K562 (cell line): ENCODE measurements around the gene ATP9A. TPM values are rescaled to one million over a fixed set of nuclear protein-coding genes. Genes with fewer than 3 reads are reported as not detected.

Experiments
- ATAC-seq: fragments of 200-7000 bp; cut with Tn5 transposase; 3 replicates; pipeline ENCODE4 v1.9.1; 2020; ENCODE audit warnings: moderate library complexity
- BruUV-seq: library from RNA; stranded (reverse); fragments of 400-500 nt; replicated peaks from 2 replicates; lab custom pipeline; 2021; lab: Mats Ljungman, UMichigan
- CTCF ChIA-PET: fragments of 300-600 bp; formaldehyde crosslinking; extraction: SDS; loops from one replicate; lab custom pipeline; 2021; ENCODE audit warnings: low intra/inter-chr PET ratio; lab: Yijun Ruan, JAX
- POLR2A ChIA-PET: fragments of 300-600, 350-650 bp; sonication (Branson Sonifier 250); formaldehyde crosslinking; extraction: SDS; loops from one replicate; lab custom pipeline; 2021; ENCODE audit warnings: antibody characterized with exemption, inconsistent platforms; lab: Yijun Ruan, JAX
- DNase-seq, 4 experiments: peaks; one replicate each; pipeline versions ENCODE4 v3.0.0 to v3.0.0-alpha.2; 2011 to 2018; ENCODE audit warnings: low spot score in 3 of 4, mixed read lengths in 3 of 4; ENCODE audit errors: extremely low read depth in 1 of 4
- FAIRE-seq: peaks from 2 replicates; lab custom pipeline; 2011; peaks lifted over from hg19 to GRCh38; lab: Jason Lieb, UNC
- H2AFZ ChIP-seq: 2 replicates; pipeline ENCODE4 v1.6.0; 2011; ENCODE audit warnings: low read depth, low read length, control low read depth, inconsistent platforms
- H3K27ac ChIP-seq: fragments of 200-600 bp; 3 replicates; pipeline ENCODE4 v1.8.0; 2011; ENCODE audit warnings: low read depth, mild to moderate bottlenecking, control low read depth, inconsistent platforms, low read length, moderate library complexity, mixed read lengths; ENCODE audit errors: extremely low read depth
- H3K27me3 ChIP-seq, 2 experiments: fragments of 300-600 bp in 1 of 2; 2 replicates in 1 of 2; 3 replicates in 1 of 2; pipeline versions ENCODE4 v1.6.0 to v1.8.0; 2011; ENCODE audit warnings: inconsistent platforms in 2 of 2, low read length in 2 of 2, mild to moderate bottlenecking in 1 of 2, mixed read lengths in 1 of 2, moderate library complexity in 1 of 2; ENCODE audit not compliant: control insufficient read depth in 2 of 2, insufficient read depth in 2 of 2
- H3K36me3 ChIP-seq: fragments of 300-600 bp; 3 replicates; pipeline ENCODE4 v1.8.0; 2011; ENCODE audit warnings: mild to moderate bottlenecking, low read length, inconsistent platforms; ENCODE audit not compliant: control insufficient read depth, insufficient read depth
- H3K4me1 ChIP-seq, 2 experiments: fragments of 200-600 bp in 1 of 2; replicated peaks in 1 of 2; 2 replicates in 1 of 2; 3 replicates in 1 of 2; pipeline versions ENCODE4 v1.5.1 to v1.8.0; 2011; ENCODE audit warnings: inconsistent platforms in 2 of 2, low read length in 2 of 2, mild to moderate bottlenecking in 1 of 2, mixed read lengths in 1 of 2, moderate library complexity in 1 of 2; ENCODE audit not compliant: control insufficient read depth in 2 of 2, insufficient read depth in 2 of 2
- H3K4me2 ChIP-seq: 2 replicates; pipeline ENCODE4 v1.6.1; 2011; ENCODE audit warnings: low read length, control low read depth, inconsistent platforms, mixed read lengths; ENCODE audit not compliant: insufficient read depth
- H3K4me3 ChIP-seq: fragments of 200-600 bp; sonication (generic), shearing (Covaris generic); 2 replicates; pipeline ENCODE4 v1.5.1; 2016; ENCODE audit warnings: control low read depth, inconsistent platforms
- H3K79me2 ChIP-seq: fragments of 200-600 bp; 3 replicates; pipeline ENCODE4 v1.8.0; 2011; ENCODE audit warnings: low read length, inconsistent platforms; ENCODE audit not compliant: control insufficient read depth, insufficient read depth
- H3K9ac ChIP-seq, 2 experiments: 2 replicates each; pipeline versions ENCODE4 v1.6.0 to v1.6.1; 2011; ENCODE audit warnings: low read depth in 2 of 2, low read length in 2 of 2, control low read depth in 1 of 2, inconsistent platforms in 1 of 2, mild to moderate bottlenecking in 1 of 2, mixed read lengths in 1 of 2; ENCODE audit not compliant: insufficient read depth in 1 of 2
- H3K9me1 ChIP-seq: one replicate; pipeline ENCODE4 v1.6.0; 2011; ENCODE audit warnings: inconsistent platforms, mild to moderate bottlenecking, low read length, moderate library complexity; ENCODE audit not compliant: control insufficient read depth, insufficient read depth
- H3K9me3 ChIP-seq: replicated peaks from 2 replicates; pipeline ENCODE4 v1.5.1; 2011; ENCODE audit warnings: low read depth, low read length, inconsistent platforms; ENCODE audit not compliant: control insufficient read depth, insufficient read depth
- H4K20me1 ChIP-seq: replicated peaks from 2 replicates; pipeline ENCODE4 v1.6.1; 2011; ENCODE audit warnings: low read length, inconsistent platforms, mixed read lengths; ENCODE audit not compliant: control insufficient read depth, insufficient read depth
- CBFB ChIP-seq: sonication (generic); formaldehyde crosslinking; IDR thresholded peaks from 2 replicates; pipeline ENCODE4 v1.4.0; 2020; ENCODE audit warnings: mild to moderate bottlenecking, missing genetic modification reagents
- CBX8 ChIP-seq: fragments of 200-600 bp; sonication (generic); IDR thresholded peaks from 2 replicates; pipeline ENCODE4 v1.6.1; 2012; ENCODE audit warnings: borderline replicate concordance, mixed run types, low read depth, mild to moderate bottlenecking, moderate library complexity, mixed read lengths, low read length, control low read depth, inconsistent platforms; ENCODE audit not compliant: poor library complexity, severe bottlenecking; ENCODE audit errors: extremely low read depth
- CREBBP ChIP-seq: IDR thresholded peaks from one replicate; pipeline ENCODE4 v1.6.1; 2012; ENCODE audit warnings: low read depth, mild to moderate bottlenecking, control low read depth, inconsistent platforms, low read length
- FOXK2 ChIP-seq, 2 experiments: fragments of 450-650 bp; IDR thresholded peaks in 1 of 2; conservative IDR thresholded peaks in 1 of 2; 2 replicates each; pipeline ENCODE4 v1.6.1; 2016; ENCODE audit warnings: low read depth in 2 of 2, mild to moderate bottlenecking in 1 of 2
- WGBS: fragments of 100-300 bp; shearing (Covaris generic); methylation state at CpG from one replicate; pipeline ENCODE4 v1.1.6; 2016; ENCODE audit warnings: low coverage, mixed read lengths; ENCODE audit not compliant: insufficient coverage; ENCODE audit errors: missing lambda C conversion rate; 5-methylcytosine and 5-hydroxymethylcytosine counted together
- in situ Hi-C: fragments of 300-500 bp; cut with MboI; formaldehyde crosslinking; loops from 4 replicates; pipeline ENCODE4 v1.15.0; 2018; ENCODE audit warnings: inconsistent platforms, mixed read lengths
- intact Hi-C: fragments of 100-400 bp; cut with micrococcal nuclease; formaldehyde crosslinking; loops from 2 replicates; pipeline ENCODE4 v1.14.2; 2022
- polyA plus RNA-seq, 8 experiments: library from polyadenylated mRNA; depleted of rRNA in 4 of 8; stranded (reverse) in 5 of 8; unstranded in 3 of 8; fragments of >200 nt; fragmentation: Nextera tagmentation in 2 of 8; fragmentation: Illumina TruSeq in 1 of 8; extraction: Ambion mirVana in 2 of 8; extraction: Trizol in 1 of 8; gene quantifications; 2 replicates each; pipeline versions ENCODE4 v1.2.1 to v1.2.3, GENCODE V29; 2011 to 2014; ENCODE audit warnings: inconsistent platforms in 1 of 8, missing spikeins in 1 of 8
- total RNA-seq, 7 experiments: library from RNA; depleted of rRNA in 6 of 7; stranded (reverse); fragments of >200 nt in 6 of 7; fragmentation: Illumina TruSeq in 2 of 7; extraction: Trizol in 2 of 7; gene quantifications; 2 replicates each; pipeline versions ENCODE4 v1.2.1 to v1.2.3, GENCODE V29; 2011 to 2021; ENCODE audit warnings: low replicate concordance in 1 of 7
- TF ChIP-seq, protein P1 (sequence below), 3 experiments: fragments of 200-800 bp in 1 of 3; fragments of 250-450 bp in 1 of 3; fragments of 450-650 bp in 1 of 3; sonication (Bioruptor Pico) in 1 of 3; sonication (Bioruptor generic) in 1 of 3; formaldehyde crosslinking in 1 of 3; IDR thresholded peaks; 2 replicates each; pipeline versions ENCODE4 v1.6.1 to v1.8.0; 2016 to 2022; ENCODE audit warnings: mild to moderate bottlenecking in 2 of 3, missing genetic modification characterization in 2 of 3, missing compliant biosample characterization in 1 of 3, moderate library complexity in 1 of 3

ATP9A gene
- total and polyA plus RNA-seq, 9 of the 15 experiments (the other 6 are each of a cell fraction or from before 2014, with no cell fraction given) = 0.18 to 0.62 (median 0.29) TPM

DNA sequence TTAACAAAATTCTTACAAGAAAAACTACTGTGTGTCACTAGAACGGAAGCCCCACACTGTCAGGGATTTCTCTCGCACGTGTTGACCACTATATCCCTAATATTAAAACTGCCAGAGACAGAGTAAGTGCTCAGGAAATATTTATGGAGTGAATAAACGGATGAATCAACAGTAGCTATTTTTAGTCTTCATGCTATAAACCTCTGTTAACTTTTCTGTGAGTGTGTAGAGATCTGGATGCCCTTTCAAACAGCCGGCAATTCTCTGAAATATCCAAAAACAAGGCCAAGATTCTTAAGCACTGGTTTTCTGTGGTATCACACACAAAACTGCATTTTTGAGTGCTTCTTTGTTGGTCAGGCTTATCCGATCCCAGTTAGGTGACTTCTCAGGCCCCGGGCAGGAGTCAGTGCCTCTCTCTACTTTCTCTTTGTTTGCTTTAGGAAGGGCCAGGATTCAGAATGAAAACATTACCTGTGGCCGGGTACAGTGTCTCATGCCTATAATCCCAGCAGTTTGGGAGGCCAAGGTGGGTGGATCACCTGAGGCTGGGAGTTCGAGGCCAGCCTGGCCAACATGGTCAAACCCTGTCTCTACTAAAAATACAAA, 15.7 kb downstream of the ATP9A start:
- H3K27me3 ChIP-seq = peaks cover 7 to 19% of the 10 kb centered on the region in 2 experiments; a peak in 3 of 5 replicates
- TF ChIP-seq CBX8 = no peak
- TF ChIP-seq, protein P1, sequence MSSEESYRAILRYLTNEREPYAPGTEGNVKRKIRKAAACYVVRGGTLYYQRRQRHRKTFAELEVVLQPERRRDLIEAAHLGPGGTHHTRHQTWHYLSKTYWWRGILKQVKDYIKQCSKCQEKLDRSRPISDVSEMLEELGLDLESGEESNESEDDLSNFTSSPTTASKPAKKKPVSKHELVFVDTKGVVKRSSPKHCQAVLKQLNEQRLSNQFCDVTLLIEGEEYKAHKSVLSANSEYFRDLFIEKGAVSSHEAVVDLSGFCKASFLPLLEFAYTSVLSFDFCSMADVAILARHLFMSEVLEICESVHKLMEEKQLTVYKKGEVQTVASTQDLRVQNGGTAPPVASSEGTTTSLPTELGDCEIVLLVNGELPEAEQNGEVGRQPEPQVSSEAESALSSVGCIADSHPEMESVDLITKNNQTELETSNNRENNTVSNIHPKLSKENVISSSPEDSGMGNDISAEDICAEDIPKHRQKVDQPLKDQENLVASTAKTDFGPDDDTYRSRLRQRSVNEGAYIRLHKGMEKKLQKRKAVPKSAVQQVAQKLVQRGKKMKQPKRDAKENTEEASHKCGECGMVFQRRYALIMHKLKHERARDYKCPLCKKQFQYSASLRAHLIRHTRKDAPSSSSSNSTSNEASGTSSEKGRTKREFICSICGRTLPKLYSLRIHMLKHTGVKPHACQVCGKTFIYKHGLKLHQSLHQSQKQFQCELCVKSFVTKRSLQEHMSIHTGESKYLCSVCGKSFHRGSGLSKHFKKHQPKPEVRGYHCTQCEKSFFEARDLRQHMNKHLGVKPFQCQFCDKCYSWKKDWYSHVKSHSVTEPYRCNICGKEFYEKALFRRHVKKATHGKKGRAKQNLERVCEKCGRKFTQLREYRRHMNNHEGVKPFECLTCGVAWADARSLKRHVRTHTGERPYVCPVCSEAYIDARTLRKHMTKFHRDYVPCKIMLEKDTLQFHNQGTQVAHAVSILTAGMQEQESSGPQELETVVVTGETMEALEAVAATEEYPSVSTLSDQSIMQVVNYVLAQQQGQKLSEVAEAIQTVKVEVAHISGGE (CRISPR knock-in tag; IDR thresholded peaks at IDR 0.05) = peak in 1 of 3 experiments; percentile 18; a peak in 1 of 6 replicates
- TF ChIP-seq CBFB = no peak
- no peak for TF ChIP-seq CREBBP
- TF ChIP-seq FOXK2 (conservative IDR thresholded peaks at IDR 0.05 in 1 of 2, IDR thresholded peaks at IDR 0.05 in 1 of 2; ENCODE audit: low read depth in 2 of 2) = no peak
- H3K9ac ChIP-seq = no peak overlapping the region
- CTCF ChIA-PET = no interaction called here
- no TSS peak for BruUV-seq
- H4K20me1 ChIP-seq = no peaks in the 10 kb centered on the region
- no peaks in the 10 kb centered on the region for H3K9me3 ChIP-seq
- in situ Hi-C loops (no loop called here), intact Hi-C loops (no loop called here)
- no peak overlapping the region for H3K4me2 ChIP-seq
- H3K4me1 ChIP-seq = no peaks in the 10 kb centered on the region
- H3K79me2 ChIP-seq = no peaks in the 10 kb centered on the region
- ATAC-seq (no peak), FAIRE-seq (no peak), DNase-seq (no peak)
- H3K27ac ChIP-seq = no peak overlapping the region
- no peaks in the 10 kb centered on the region for H3K36me3 ChIP-seq
- WGBS = under 1% methylated on average over 9 of the region's 9 CpGs
- H3K4me3 ChIP-seq = no peak overlapping the region
- H2AFZ ChIP-seq = no peak overlapping the region
- no peaks in the 10 kb centered on the region for H3K9me1 ChIP-seq
- POLR2A ChIA-PET = interaction anchor here (0.7 to 0.9 kb wide), 2 partner anchors 12 to 23 kb away, joined by 3 to 6 read pairs; no protein-coding TSS in a partner anchor
